Measurements from ENCODE around the gene NEDD4. TPM values are rescaled to one million over a fixed set of nuclear protein-coding genes. Genes with fewer than 3 reads are reported as not detected.

NEDD4 gene
- 10.1 and 10.8 TPM in 2 replicates for polyA plus RNA-seq (2013)

DNA sequence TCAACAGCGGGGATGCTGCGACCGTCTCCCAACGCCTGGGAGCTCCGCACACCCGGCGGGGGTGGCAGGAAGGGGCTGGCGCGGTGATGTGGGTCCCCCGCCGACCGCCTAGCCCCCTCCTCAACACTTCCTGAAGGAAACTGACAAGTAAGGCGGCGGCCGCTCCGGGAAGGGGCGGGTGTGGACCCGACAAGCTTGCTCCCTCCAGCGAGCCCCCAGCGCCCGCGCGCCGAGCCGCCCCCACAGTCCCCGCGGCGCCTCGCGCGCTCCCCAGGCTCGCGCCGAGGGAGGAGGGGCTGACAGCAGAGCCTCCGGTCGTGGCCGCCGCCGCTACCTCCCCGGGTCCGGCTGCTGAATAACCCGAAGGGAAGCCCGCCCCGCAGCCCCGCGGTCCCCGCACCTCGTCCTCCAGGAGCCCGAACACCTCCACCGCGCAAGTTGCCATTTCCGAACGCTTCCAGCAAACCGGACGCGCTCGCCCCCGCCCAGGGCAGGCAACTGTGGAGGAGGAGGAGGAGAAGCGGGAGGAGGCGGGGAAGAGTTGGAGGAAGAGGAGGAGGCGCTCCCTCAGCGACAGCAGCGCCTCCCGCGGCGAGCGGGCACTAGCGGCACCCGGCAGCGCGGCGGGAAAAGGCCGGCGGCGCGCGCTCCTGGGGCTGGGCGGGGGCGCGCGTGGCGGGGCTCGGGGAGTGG, at the start of gene NEDD4:
Gene NEDD4, minus strand, starts transcription at position 502 of the 693 bp plus-strand sequence. Its CDS starts 57 bp downstream, at position 445.
- Histone ChIP-seq H3K9ac (ENCODE audit: low read length) (peak within 1 kb of the TSS; percentile 88), H3K79me2 (ENCODE audit: control insufficient read depth, insufficient read depth, low read length, poor library complexity) (peaks cover 5% of the 10 kb centered on the region), H2BK120ac (ENCODE audit: insufficient read depth, low read length, poor library complexity) (peak within 1 kb of the TSS; percentile 87), H3K18ac (ENCODE audit: low read length) (peak within 1 kb of the TSS; percentile 85), H3K4me2 (ENCODE audit: low read length) (peak within 1 kb of the TSS; percentile 81), H2BK12ac (ENCODE audit: low read length) (peak within 1 kb of the TSS; percentile 30), H3K4me1 (ENCODE audit: control insufficient read depth in 1 of 2, insufficient read depth in 2 of 2, low read length in 2 of 2) (peaks cover 0 to 3% of the 10 kb centered on the region in 2 experiments), H2BK5ac (ENCODE audit: low read depth, low read length, poor library complexity) (peak within 1 kb of the TSS; percentile 91), H3K36me3 (ENCODE audit: control insufficient read depth in 1 of 2, insufficient read depth in 2 of 2, low read length in 2 of 2) (peaks cover 0 to 2% of the 10 kb centered on the region in 2 experiments), H3K4ac (ENCODE audit: low read depth, low read length) (peak within 1 kb of the TSS; percentile 23), H3K23ac (ENCODE audit: low read length) (no peak within 1 kb of the TSS), H3K27me3 (ENCODE audit: insufficient read depth, low read length) (no peaks in the 10 kb centered on the region), H2AK5ac (ENCODE audit: low read length) (no peak within 1 kb of the TSS), H3K4me3 (ENCODE audit: low read depth, low read length) (peak within 1 kb of the TSS; percentile 84), H3K9me3 (ENCODE audit: insufficient read depth, low read depth, low read length) (no peaks in the 10 kb centered on the region), H3K27ac (ENCODE audit: low read depth, low read length) (peak within 1 kb of the TSS; percentile 71), H4K91ac (ENCODE audit: low read depth, low read length) (peak within 1 kb of the TSS; percentile 96), H4K8ac (ENCODE audit: low read depth, low read length) (peak within 1 kb of the TSS; percentile 88), H3K14ac (ENCODE audit: low read length) (peak within 1 kb of the TSS; percentile 77), H4K12ac (ENCODE audit: low read depth, low read length) (peak within 1 kb of the TSS; percentile 91), H3K79me1 (ENCODE audit: low read length) (peaks cover 8% of the 10 kb centered on the region), H2AFZ (ENCODE audit: insufficient read depth, low read length, poor library complexity) (peak within 1 kb of the TSS; percentile 96)
- DNase-seq: peak; percentile 79 to 88
- no CpG with 5 or more reads among the region's 83 CpGs for WGBS (ENCODE audit: extremely low coverage, insufficient coverage, insufficient read length)

DNA sequence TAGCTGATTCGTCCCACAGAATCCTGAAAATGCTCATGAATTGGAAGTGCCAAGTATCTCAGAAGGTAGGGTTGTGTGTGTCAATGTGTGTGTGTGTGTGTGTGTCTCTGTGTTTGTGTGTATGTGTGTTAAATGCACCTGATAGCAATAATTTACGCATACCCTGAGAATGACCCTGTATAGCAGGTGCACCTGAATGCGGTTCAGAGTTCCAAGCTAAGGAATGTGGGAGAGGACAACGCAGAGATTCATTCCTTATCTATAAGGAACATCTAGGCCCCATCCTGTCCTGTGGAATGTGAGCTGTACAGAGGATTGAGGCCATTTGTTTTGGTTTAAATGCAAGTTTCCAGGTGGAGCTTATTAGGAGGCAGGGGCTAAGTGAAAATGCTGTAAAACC, 49.1 kb upstream of the NEDD4 start:
- H3K27me3 ChIP-seq (ENCODE audit: insufficient read depth, low read length): no peaks in the 10 kb centered on the region
- peak overlapping the region; percentile 41 for H3K4me2 ChIP-seq (ENCODE audit: low read length)
- no peak overlapping the region for H2AK5ac ChIP-seq (ENCODE audit: low read length)
- H3K14ac ChIP-seq (ENCODE audit: low read length): no peak overlapping the region
- no CpG with 5 or more reads among the region's 4 CpGs for WGBS (ENCODE audit: extremely low coverage, insufficient coverage, insufficient read length)
- H4K12ac ChIP-seq (ENCODE audit: low read depth, low read length): no peak overlapping the region
- no peak overlapping the region for H4K91ac ChIP-seq (ENCODE audit: low read depth, low read length)
- DNase-seq: peak; percentile 29 to 53
- no peaks in the 10 kb centered on the region for H3K36me3 ChIP-seq (ENCODE audit: control insufficient read depth in 1 of 2, insufficient read depth in 2 of 2, low read length in 2 of 2)
- peak overlapping the region; percentile 85 for H2BK12ac ChIP-seq (ENCODE audit: low read length)
- H2BK5ac ChIP-seq (ENCODE audit: low read depth, low read length, poor library complexity): no peak overlapping the region
- H3K27ac ChIP-seq (ENCODE audit: low read depth, low read length): peak overlapping the region; percentile 85
- H3K79me2 ChIP-seq (ENCODE audit: control insufficient read depth, insufficient read depth, low read length, poor library complexity): no peaks in the 10 kb centered on the region
- H3K23ac ChIP-seq (ENCODE audit: low read length): no peak overlapping the region
- peaks cover 7% of the 10 kb centered on the region for H3K79me1 ChIP-seq (ENCODE audit: low read length)
- H3K4ac ChIP-seq (ENCODE audit: low read depth, low read length): no peak overlapping the region
- no peak overlapping the region for H3K4me3 ChIP-seq (ENCODE audit: low read depth, low read length)
- no peak overlapping the region for H2AFZ ChIP-seq (ENCODE audit: insufficient read depth, low read length, poor library complexity)
- H4K8ac ChIP-seq (ENCODE audit: low read depth, low read length): no peak overlapping the region
- H2BK120ac ChIP-seq (ENCODE audit: insufficient read depth, low read length, poor library complexity): peak overlapping the region; percentile 73
- H3K9ac ChIP-seq (ENCODE audit: low read length): no peak overlapping the region
- H3K4me1 ChIP-seq (ENCODE audit: control insufficient read depth in 1 of 2, insufficient read depth in 2 of 2, low read length in 2 of 2): peaks cover 10 to 20% of the 10 kb centered on the region in 2 experiments
- H3K9me3 ChIP-seq (ENCODE audit: insufficient read depth, low read depth, low read length): no peaks in the 10 kb centered on the region
- no peak overlapping the region for H3K18ac ChIP-seq (ENCODE audit: low read length)

GRCh38 chr15:56042031-56042430, 48.6 kb upstream of the NEDD4 start:
- peak overlapping the region; percentile 55 for H2BK12ac ChIP-seq (ENCODE audit: low read length)
- H3K4me3 ChIP-seq (ENCODE audit: low read depth, low read length): no peak overlapping the region
- H4K91ac ChIP-seq (ENCODE audit: low read depth, low read length): no peak overlapping the region
- peak overlapping the region; percentile 56 for H3K27ac ChIP-seq (ENCODE audit: low read depth, low read length)
- no peak overlapping the region for H4K12ac ChIP-seq (ENCODE audit: low read depth, low read length)
- no peak overlapping the region for H4K8ac ChIP-seq (ENCODE audit: low read depth, low read length)
- no peak overlapping the region for H3K23ac ChIP-seq (ENCODE audit: low read length)
- DNase-seq: peak in 1 of 2 donors; percentile 58
- H2AFZ ChIP-seq (ENCODE audit: insufficient read depth, low read length, poor library complexity): no peak overlapping the region
- no peak overlapping the region for H3K4me2 ChIP-seq (ENCODE audit: low read length)
- no peaks in the 10 kb centered on the region for H3K36me3 ChIP-seq (ENCODE audit: control insufficient read depth in 1 of 2, insufficient read depth in 2 of 2, low read length in 2 of 2)
- no peak overlapping the region for H2BK120ac ChIP-seq (ENCODE audit: insufficient read depth, low read length, poor library complexity)
- H3K79me2 ChIP-seq (ENCODE audit: control insufficient read depth, insufficient read depth, low read length, poor library complexity): no peaks in the 10 kb centered on the region
- WGBS (ENCODE audit: extremely low coverage, insufficient coverage, insufficient read length): no CpG with 5 or more reads among the region's 1 CpG
- peaks cover 10 to 20% of the 10 kb centered on the region in 2 experiments for H3K4me1 ChIP-seq (ENCODE audit: control insufficient read depth in 1 of 2, insufficient read depth in 2 of 2, low read length in 2 of 2)
- H3K9ac ChIP-seq (ENCODE audit: low read length): no peak overlapping the region
- H3K9me3 ChIP-seq (ENCODE audit: insufficient read depth, low read depth, low read length): no peaks in the 10 kb centered on the region
- no peak overlapping the region for H3K18ac ChIP-seq (ENCODE audit: low read length)
- peaks cover 7% of the 10 kb centered on the region for H3K79me1 ChIP-seq (ENCODE audit: low read length)
- no peak overlapping the region for H3K4ac ChIP-seq (ENCODE audit: low read depth, low read length)
- no peak overlapping the region for H3K14ac ChIP-seq (ENCODE audit: low read length)
- H2AK5ac ChIP-seq (ENCODE audit: low read length): no peak overlapping the region
- H3K27me3 ChIP-seq (ENCODE audit: insufficient read depth, low read length): no peaks in the 10 kb centered on the region
- no peak overlapping the region for H2BK5ac ChIP-seq (ENCODE audit: low read depth, low read length, poor library complexity)

DNA sequence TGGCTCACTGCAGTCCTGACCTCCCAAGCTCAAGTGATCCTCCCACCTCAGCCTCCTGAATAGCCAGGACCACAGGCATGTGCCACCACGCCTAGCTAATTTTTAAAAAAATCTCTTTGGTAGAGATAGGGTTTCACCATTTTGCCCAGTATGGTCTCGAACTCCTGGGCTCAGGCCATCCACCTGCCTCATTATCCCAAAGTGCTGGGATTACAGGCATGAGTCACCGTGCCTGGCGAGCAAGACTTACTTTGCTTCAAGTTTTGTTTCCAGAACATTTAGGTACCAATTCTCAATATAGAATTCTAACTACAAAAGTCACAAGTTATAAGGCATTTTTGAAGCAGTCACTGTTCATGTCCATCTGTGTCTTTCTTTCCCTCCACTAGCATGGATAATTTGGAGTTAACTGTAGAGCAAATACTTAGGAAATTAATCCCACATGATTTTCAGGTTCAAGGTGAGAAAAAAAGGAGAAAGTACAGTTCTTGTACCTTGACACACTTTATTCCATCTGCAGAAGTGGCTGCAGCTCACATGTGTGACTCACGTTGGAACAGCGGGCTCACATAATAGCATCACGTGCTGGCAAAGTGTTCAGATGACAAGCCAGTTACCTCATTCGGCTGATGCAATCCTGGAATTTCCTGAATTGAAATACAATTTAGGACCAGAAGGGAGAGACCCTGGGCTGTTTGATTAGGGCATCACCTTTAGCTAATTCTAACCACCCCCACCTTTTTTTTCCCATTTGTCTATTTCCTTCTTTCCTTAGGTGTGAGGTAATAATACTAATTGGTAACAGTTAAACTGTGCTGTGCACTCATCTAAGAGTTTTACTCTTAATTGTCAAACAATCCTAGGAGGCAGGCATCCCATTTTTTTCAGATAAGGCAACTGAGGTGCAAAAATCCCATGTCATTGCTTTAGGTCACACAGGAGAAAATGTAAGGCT, 46.9 kb upstream of the NEDD4 start:
- H3K4me3 ChIP-seq (ENCODE audit: low read depth, low read length): no peak overlapping the region
- H3K4me2 ChIP-seq (ENCODE audit: low read length): no peak overlapping the region
- H3K18ac ChIP-seq (ENCODE audit: low read length): no peak overlapping the region
- no peak overlapping the region for H3K4ac ChIP-seq (ENCODE audit: low read depth, low read length)
- peak overlapping the region; percentile 69 for H2BK120ac ChIP-seq (ENCODE audit: insufficient read depth, low read length, poor library complexity)
- peaks cover 7% of the 10 kb centered on the region for H3K79me1 ChIP-seq (ENCODE audit: low read length)
- peak; percentile 96 to 99 for DNase-seq
- no peak overlapping the region for H3K9ac ChIP-seq (ENCODE audit: low read length)
- no peaks in the 10 kb centered on the region for H3K79me2 ChIP-seq (ENCODE audit: control insufficient read depth, insufficient read depth, low read length, poor library complexity)
- no peak overlapping the region for H4K8ac ChIP-seq (ENCODE audit: low read depth, low read length)
- H4K91ac ChIP-seq (ENCODE audit: low read depth, low read length): peak overlapping the region; percentile 86
- H3K14ac ChIP-seq (ENCODE audit: low read length): peak overlapping the region; percentile 51
- H3K4me1 ChIP-seq (ENCODE audit: control insufficient read depth in 1 of 2, insufficient read depth in 2 of 2, low read length in 2 of 2): peaks cover 10 to 20% of the 10 kb centered on the region in 2 experiments
- H2BK5ac ChIP-seq (ENCODE audit: low read depth, low read length, poor library complexity): peak overlapping the region; percentile 59
- H3K27ac ChIP-seq (ENCODE audit: low read depth, low read length): peak overlapping the region; percentile 45
- no peak overlapping the region for H2AFZ ChIP-seq (ENCODE audit: insufficient read depth, low read length, poor library complexity)
- WGBS (ENCODE audit: extremely low coverage, insufficient coverage, insufficient read length): no CpG with 5 or more reads among the region's 8 CpGs
- no peaks in the 10 kb centered on the region for H3K36me3 ChIP-seq (ENCODE audit: control insufficient read depth in 1 of 2, insufficient read depth in 2 of 2, low read length in 2 of 2)
- H3K9me3 ChIP-seq (ENCODE audit: insufficient read depth, low read depth, low read length): no peaks in the 10 kb centered on the region
- H3K27me3 ChIP-seq (ENCODE audit: insufficient read depth, low read length): no peaks in the 10 kb centered on the region
- H2AK5ac ChIP-seq (ENCODE audit: low read length): peak overlapping the region; percentile 82
- H3K23ac ChIP-seq (ENCODE audit: low read length): no peak overlapping the region
- H4K12ac ChIP-seq (ENCODE audit: low read depth, low read length): no peak overlapping the region
- H2BK12ac ChIP-seq (ENCODE audit: low read length): peak overlapping the region; percentile 92
